ENCODE measurements around the gene PPP1R3F.
A peak's percentile ranks its signal among the peaks of the same experiment; 100 is the strongest.

Gene PPP1R3F

GRCh38 chrX:49249071-49249470, 20.5 kb upstream of the PPP1R3F start:
- DNase-seq (ENCODE audit: low read depth), result no peak

- no peak for DNase-seq (ENCODE audit: low read depth)
Observed at GRCh38 chrX:49249616-49250015, 20.0 kb upstream of the PPP1R3F start.

GRCh38 chrX:49250066-49250465, 19.5 kb upstream of the PPP1R3F start:
- DNase-seq (ENCODE audit: low read depth), result no peak

- DNase-seq (ENCODE audit: low read depth), result no peak
Observed at GRCh38 chrX:49250578-49250977, 19.0 kb upstream of the PPP1R3F start.

GRCh38 chrX:49251325-49251724, 18.3 kb upstream of the PPP1R3F start:
- no peak for DNase-seq (ENCODE audit: low read depth)

GRCh38 chrX:49254639-49255038, 15.0 kb upstream of the PPP1R3F start:
- no peak for DNase-seq (ENCODE audit: low read depth)

GRCh38 chrX:49256268-49256995, 13.2 kb upstream of the PPP1R3F start:
- no peak for DNase-seq (ENCODE audit: low read depth)

- DNase-seq (ENCODE audit: low read depth), result no peak
Observed at GRCh38 chrX:49257074-49257790, 12.4 kb upstream of the PPP1R3F start.

GRCh38 chrX:49257846-49258748, 11.5 kb upstream of the PPP1R3F start:
- no peak for DNase-seq (ENCODE audit: low read depth)

GRCh38 chrX:49258749-49259124, 10.9 kb upstream of the PPP1R3F start:
- DNase-seq (ENCODE audit: low read depth), result no peak

GRCh38 chrX:49260221-49260985, 9.2 kb upstream of the PPP1R3F start:
- no peak for DNase-seq (ENCODE audit: low read depth)

GRCh38 chrX:49262603-49263002, 7.0 kb upstream of the PPP1R3F start:
- no peak for DNase-seq (ENCODE audit: low read depth)

- DNase-seq (ENCODE audit: low read depth), result no peak
Observed at GRCh38 chrX:49263631-49264030, 6.0 kb upstream of the PPP1R3F start.

GRCh38 chrX:49264460-49264859, 5.1 kb upstream of the PPP1R3F start, which contains the start of gene FOXP3:
FOXP3 (minus strand) TSS chrX:49264710; CDS start chrX:49258505, 6,205 bp downstream.
- DNase-seq (ENCODE audit: low read depth), result no peak

GRCh38 chrX:49266523-49267445, 2.8 kb upstream of the PPP1R3F start:
- no peak for DNase-seq (ENCODE audit: low read depth)

GRCh38 chrX:49268702-49269009, 937 bp upstream of the PPP1R3F start:
- no peak for DNase-seq (ENCODE audit: low read depth)

- peak; percentile 92 for DNase-seq (ENCODE audit: low read depth)
Observed at GRCh38 chrX:49269010-49269766, 405 bp upstream of the PPP1R3F start.

- DNase-seq (ENCODE audit: low read depth), result no peak
Observed at GRCh38 chrX:49270249-49270921, 792 bp downstream of the PPP1R3F start.

GRCh38 chrX:49271341-49271740, 1.7 kb downstream of the PPP1R3F start:
- DNase-seq (ENCODE audit: low read depth), result no peak

- no peak for DNase-seq (ENCODE audit: low read depth)
Observed at GRCh38 chrX:49272421-49272820, 2.8 kb downstream of the PPP1R3F start.
